HepG2 (cell line): Measurements from ENCODE around the gene FLT3LG. TPM values are rescaled to one million over a fixed set of nuclear protein-coding genes. Genes with fewer than 3 reads are reported as not detected.

Experiments
- ATAC-seq: fragments of 200-7000 bp; cut with Tn5 transposase; 3 replicates; pipeline ENCODE4 v1.9.1; 2020; ENCODE audit warnings: mild to moderate bottlenecking, moderate library complexity
- BruUV-seq: library from RNA; stranded (reverse); fragments of 400-500 nt; replicated peaks from 2 replicates; lab custom pipeline; 2021; lab: Mats Ljungman, UMichigan
- CTCF ChIA-PET: fragments of 300-600 bp; formaldehyde crosslinking; extraction: SDS; loops from one replicate; lab custom pipeline; 2021; ENCODE audit warnings: low total read pairs, inconsistent platforms, low intra/inter-chr PET ratio; lab: Yijun Ruan, JAX
- POLR2A ChIA-PET: fragments of 350-600 bp; sonication (Branson Sonifier 250); formaldehyde crosslinking; loops from one replicate; lab custom pipeline; 2020; ENCODE audit warnings: antibody characterized with exemption, inconsistent platforms; lab: Yijun Ruan, JAX
- DNase-seq: peaks from one replicate; pipeline ENCODE4 v3.0.0-alpha.2; 2015; ENCODE audit warnings: low spot score
- FAIRE-seq: peaks from 3 replicates; lab custom pipeline; 2011; peaks lifted over from hg19 to GRCh38; lab: Jason Lieb, UNC
- H2AFZ ChIP-seq: one replicate; pipeline ENCODE4 v1.6.1; 2011; ENCODE audit warnings: low read length, inconsistent platforms
- H3K27ac ChIP-seq: fragments of 300-600 bp; 3 replicates; pipeline ENCODE4 v1.8.0; 2011; ENCODE audit warnings: mixed run types, mild to moderate bottlenecking, mixed read lengths, low read length, inconsistent platforms; ENCODE audit not compliant: insufficient read depth; ENCODE audit errors: extremely low read length
- H3K27me3 ChIP-seq, 2 experiments: fragments of 200-600 bp in 1 of 2; 2 replicates in 1 of 2; 3 replicates in 1 of 2; pipeline versions ENCODE4 v1.6.0 to v1.8.0; 2011; ENCODE audit warnings: low read length in 2 of 2, mild to moderate bottlenecking in 2 of 2, moderate library complexity in 2 of 2, inconsistent platforms in 1 of 2; ENCODE audit not compliant: insufficient read depth in 2 of 2, control insufficient read depth in 1 of 2
- H3K36me3 ChIP-seq, 2 experiments: fragments of 200-600 bp in 1 of 2; replicated peaks in 1 of 2; 2 replicates in 1 of 2; 3 replicates in 1 of 2; pipeline versions ENCODE4 v1.5.1 to v1.8.0; 2011; ENCODE audit warnings: low read length in 2 of 2, inconsistent platforms in 1 of 2; ENCODE audit not compliant: insufficient read depth in 2 of 2, control insufficient read depth in 1 of 2
- H3K4me1 ChIP-seq: 2 replicates; pipeline ENCODE4 v1.5.1; 2012; ENCODE audit warnings: low read length, inconsistent platforms; ENCODE audit not compliant: insufficient read depth
- H3K4me2 ChIP-seq: 2 replicates; pipeline ENCODE4 v1.6.0; 2011; ENCODE audit warnings: low read depth, low read length, inconsistent platforms
- H3K4me3 ChIP-seq, 3 experiments: fragments of 200-600 bp in 1 of 3; sonication (generic), shearing (Covaris generic) in 1 of 3; replicated peaks in 1 of 3; 2 replicates each; pipeline ENCODE4 v1.5.1; 2011 to 2016; ENCODE audit warnings: low read length in 3 of 3, inconsistent platforms in 2 of 3, low read depth in 2 of 3, mild to moderate bottlenecking in 2 of 3, control low read depth in 1 of 3, mixed read lengths in 1 of 3; ENCODE audit not compliant: insufficient read depth in 1 of 3
- H3K79me2 ChIP-seq: one replicate; pipeline ENCODE4 v1.6.1; 2011; ENCODE audit warnings: low read length, inconsistent platforms; ENCODE audit not compliant: insufficient read depth
- H3K9ac ChIP-seq: 2 replicates; pipeline ENCODE4 v1.6.0; 2011; ENCODE audit warnings: mild to moderate bottlenecking, low read depth, low read length, inconsistent platforms; ENCODE audit not compliant: insufficient read depth
- H3K9me3 ChIP-seq: 2 replicates; pipeline ENCODE4 v1.5.1; 2012; ENCODE audit warnings: mild to moderate bottlenecking, low read length
- H4K20me1 ChIP-seq: 2 replicates; pipeline ENCODE4 v1.6.0; 2011; ENCODE audit warnings: inconsistent platforms, mild to moderate bottlenecking, low read length, moderate library complexity; ENCODE audit not compliant: insufficient read depth
- CREM ChIP-seq, 2 experiments: sonication (generic) in 1 of 2; formaldehyde crosslinking in 1 of 2; IDR thresholded peaks; 2 replicates each; pipeline versions ENCODE4 v1.4.0 to v1.6.1; 2016 to 2020; ENCODE audit warnings: antibody characterized with exemption in 1 of 2, mild to moderate bottlenecking in 1 of 2, missing genetic modification reagents in 1 of 2
- HNRNPLL ChIP-seq: fragments of 200-400 bp; formaldehyde crosslinking; IDR thresholded peaks from 2 replicates; pipeline ENCODE4 v1.6.1; 2017; ENCODE audit warnings: mild to moderate bottlenecking, low read depth, low read length; ENCODE audit not compliant: poor library complexity, severe bottlenecking
- HOXA3 ChIP-seq: sonication (generic); formaldehyde crosslinking; IDR thresholded peaks from 2 replicates; pipeline ENCODE4 v1.5.0; 2020; ENCODE audit warnings: missing genetic modification reagents
- MIER2 ChIP-seq: IDR thresholded peaks from 2 replicates; pipeline ENCODE4 v1.6.1; 2016; ENCODE audit warnings: missing biosample characterization, missing genetic modification reagents
- SP1 ChIP-seq, 2 experiments: fragments of 450-650 bp in 1 of 2; sonication (generic) in 1 of 2; formaldehyde crosslinking in 1 of 2; IDR thresholded peaks; 2 replicates each; pipeline versions ENCODE4 v1.4.0 to v1.6.1; 2016 to 2020; ENCODE audit warnings: missing genetic modification reagents in 1 of 2
- TAF1 ChIP-seq: sonication (generic); formaldehyde crosslinking; IDR thresholded peaks from 2 replicates; pipeline ENCODE4 v1.4.0; 2020; ENCODE audit warnings: missing genetic modification reagents
- TBP ChIP-seq: sonication (generic); formaldehyde crosslinking; IDR thresholded peaks from 2 replicates; pipeline ENCODE4 v1.5.0; 2020; ENCODE audit warnings: missing genetic modification reagents
- TEAD2 ChIP-seq: sonication (generic); formaldehyde crosslinking; IDR thresholded peaks from 2 replicates; pipeline ENCODE4 v1.9.0; 2021; ENCODE audit warnings: missing genetic modification reagents
- ZNF296 ChIP-seq: sonication (generic); formaldehyde crosslinking; conservative IDR thresholded peaks from 2 replicates; pipeline ENCODE4 v1.5.0; 2020; ENCODE audit warnings: mild to moderate bottlenecking, missing genetic modification reagents
- ZNF34 ChIP-seq: sonication (generic); formaldehyde crosslinking; IDR thresholded peaks from 2 replicates; pipeline ENCODE4 v1.4.0; 2020; ENCODE audit warnings: mild to moderate bottlenecking, missing genetic modification reagents, borderline replicate concordance
- ZNF660 ChIP-seq: sonication (generic); formaldehyde crosslinking; IDR thresholded peaks from 2 replicates; pipeline ENCODE4 v1.5.1; 2020; ENCODE audit warnings: mild to moderate bottlenecking, low read depth, missing genetic modification reagents, borderline replicate concordance
- WGBS: methylation state at CpG from one replicate; pipeline ENCODE4 v1.1.6; 2017; ENCODE audit warnings: low lambda C conversion rate; 5-methylcytosine and 5-hydroxymethylcytosine counted together
- in situ Hi-C: cut with HindIII; loops from 2 replicates; pipeline ENCODE4 v1.10.0; 2017; ENCODE audit warnings: low pct_unique_long_range_greater_than_20kb; ENCODE audit not compliant: extremely low pct_ligation_motif_present
- intact Hi-C: fragments of 100-400 bp; cut with micrococcal nuclease; formaldehyde crosslinking; loops from one replicate; pipeline ENCODE4 v1.10.0; 2022; ENCODE audit not compliant: unreplicated experiment
- polyA plus RNA-seq, 8 experiments: library from polyadenylated mRNA; depleted of rRNA in 3 of 8; stranded (reverse) in 7 of 8; unstranded in 1 of 8; fragments of >200 nt; fragmentation: Illumina TruSeq in 4 of 8; extraction: Trizol in 4 of 8; gene quantifications; 2 replicates each; pipeline versions ENCODE4 v1.2.1 to v1.2.3, GENCODE V29; 2011 to 2016; ENCODE audit warnings: low read depth in 4 of 8, missing spikeins in 1 of 8, mixed read lengths in 1 of 8; ENCODE audit not compliant: insufficient read depth in 1 of 8
- total RNA-seq, 5 experiments: library from RNA; depleted of rRNA; stranded (reverse); fragments of >200 nt; fragmentation: Illumina TruSeq; extraction: Trizol; gene quantifications; 2 replicates each; pipeline ENCODE4 v1.2.3, GENCODE V29; 2016; ENCODE audit warnings: low read depth in 1 of 5
- TF ChIP-seq, protein P1 (sequence below): sonication (generic); formaldehyde crosslinking; IDR thresholded peaks from 2 replicates; pipeline ENCODE4 v1.5.0; 2020; ENCODE audit warnings: missing genetic modification reagents
- TF ChIP-seq, protein P2 (sequence below): IDR thresholded peaks from 2 replicates; pipeline ENCODE4 v1.6.1; 2016; ENCODE audit warnings: low read depth, missing genetic modification reagents, missing compliant biosample characterization
- TF ChIP-seq, protein P3 (sequence below): IDR thresholded peaks from 2 replicates; pipeline ENCODE4 v1.6.1; 2012; ENCODE audit warnings: inconsistent platforms
- TF ChIP-seq, protein P4 (sequence below): fragments of 450-650 bp; IDR thresholded peaks from 2 replicates; pipeline ENCODE4 v1.6.1; 2016

Gene FLT3LG
- total and polyA plus RNA-seq, 2 of the 13 experiments (the other 11 are each of a cell fraction or from before 2014, with no cell fraction given): 1.5 to 2.6 TPM

DNA sequence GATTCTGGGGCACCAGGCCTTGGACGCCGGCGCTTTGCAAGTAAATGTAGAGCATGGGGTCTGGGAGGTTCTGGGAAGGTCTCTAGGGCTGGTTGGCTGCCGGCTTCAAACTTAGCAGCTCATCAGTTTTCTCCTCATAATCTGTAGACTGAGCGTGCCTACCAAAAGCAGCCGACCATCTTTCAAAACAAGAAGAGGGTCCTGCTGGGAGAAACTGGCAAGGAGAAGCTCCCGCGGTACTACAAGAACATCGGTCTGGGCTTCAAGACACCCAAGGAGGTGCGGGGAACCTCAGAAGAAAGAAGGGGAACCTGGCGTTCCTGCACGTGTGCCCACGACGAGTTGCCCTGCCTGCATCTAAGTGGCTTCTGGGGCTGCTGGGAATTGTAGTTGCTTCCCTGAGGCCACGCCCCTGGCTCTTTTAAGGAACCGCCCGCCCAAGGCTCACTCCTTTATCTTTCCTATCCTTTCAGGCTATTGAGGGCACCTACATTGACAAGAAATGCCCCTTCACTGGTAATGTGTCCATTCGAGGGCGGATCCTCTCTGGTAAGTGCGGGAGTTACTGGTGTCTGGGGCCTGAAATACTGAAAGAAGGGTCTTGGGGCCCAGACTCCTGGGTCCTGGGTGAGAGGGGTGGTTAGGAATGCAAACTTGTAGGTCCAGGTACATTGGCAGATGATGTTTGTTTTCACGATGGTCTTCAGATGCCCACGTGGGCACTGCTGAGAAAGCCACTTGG is 23.2 kb downstream of the FLT3LG start:
- ChIA-PET POLR2A (interaction anchor here (1.1 to 3.1 kb wide), 6 partner anchors 8 to 372 kb away, joined by 3 to 22 read pairs (median 12); partner anchors contain the start of gene FCGRT), CTCF (no interaction called here)
- peak overlapping the region; percentile 100 for H3K9ac ChIP-seq
- H3K27me3 ChIP-seq: peaks cover 0 to 4% of the 10 kb centered on the region in 2 experiments; a peak in 1 of 5 replicates
- ATAC-seq (no peak), FAIRE-seq (no peak), DNase-seq (no peak)
- no peaks in the 10 kb centered on the region for H3K9me3 ChIP-seq
- peaks cover 29% of the 10 kb centered on the region; the same call in 1 of the 2 replicates for H4K20me1 ChIP-seq
- H2AFZ ChIP-seq: no peak overlapping the region
- peaks cover 27% of the 10 kb centered on the region for H3K79me2 ChIP-seq
- H3K4me2 ChIP-seq: peak overlapping the region; percentile 92
- H3K4me1 ChIP-seq: peaks cover 39% of the 10 kb centered on the region
- H3K36me3 ChIP-seq: peaks cover 15 to 32% of the 10 kb centered on the region in 2 experiments
- no TSS peak for BruUV-seq
- in situ Hi-C loops: loop anchor here (5.0 kb wide), 2 partner anchors 75 to 175 kb away; no protein-coding TSS in a partner anchor
- H3K4me3 ChIP-seq: peak overlapping the region; percentile 77 to 85 (median 78)
- intact Hi-C loops: no loop called here
- H3K27ac ChIP-seq: peak overlapping the region; percentile 81
- WGBS: 19% methylated on average over 13 of the region's 22 CpGs
- TF ChIP-seq CREM (IDR thresholded peaks at IDR 0.05): peak; percentile 43; the same call in 1 of the 2 replicates
- no peak for TF ChIP-seq CREM (CRISPR knock-in tag; IDR thresholded peaks at IDR 0.05)
- TF ChIP-seq MIER2: no peak
- TF ChIP-seq, protein P1, sequence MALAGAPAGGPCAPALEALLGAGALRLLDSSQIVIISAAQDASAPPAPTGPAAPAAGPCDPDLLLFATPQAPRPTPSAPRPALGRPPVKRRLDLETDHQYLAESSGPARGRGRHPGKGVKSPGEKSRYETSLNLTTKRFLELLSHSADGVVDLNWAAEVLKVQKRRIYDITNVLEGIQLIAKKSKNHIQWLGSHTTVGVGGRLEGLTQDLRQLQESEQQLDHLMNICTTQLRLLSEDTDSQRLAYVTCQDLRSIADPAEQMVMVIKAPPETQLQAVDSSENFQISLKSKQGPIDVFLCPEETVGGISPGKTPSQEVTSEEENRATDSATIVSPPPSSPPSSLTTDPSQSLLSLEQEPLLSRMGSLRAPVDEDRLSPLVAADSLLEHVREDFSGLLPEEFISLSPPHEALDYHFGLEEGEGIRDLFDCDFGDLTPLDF (CRISPR knock-in tag): no peak
- no peak for TF ChIP-seq TEAD2
- TF ChIP-seq SP1 (IDR thresholded peaks at IDR 0.05): no peak
- peak; percentile 68; the same call in 1 of the 2 replicates for TF ChIP-seq SP1 (CRISPR knock-in tag; IDR thresholded peaks at IDR 0.05)
- no peak for TF ChIP-seq ZNF296 (CRISPR knock-in tag)
- TF ChIP-seq, protein P2, sequence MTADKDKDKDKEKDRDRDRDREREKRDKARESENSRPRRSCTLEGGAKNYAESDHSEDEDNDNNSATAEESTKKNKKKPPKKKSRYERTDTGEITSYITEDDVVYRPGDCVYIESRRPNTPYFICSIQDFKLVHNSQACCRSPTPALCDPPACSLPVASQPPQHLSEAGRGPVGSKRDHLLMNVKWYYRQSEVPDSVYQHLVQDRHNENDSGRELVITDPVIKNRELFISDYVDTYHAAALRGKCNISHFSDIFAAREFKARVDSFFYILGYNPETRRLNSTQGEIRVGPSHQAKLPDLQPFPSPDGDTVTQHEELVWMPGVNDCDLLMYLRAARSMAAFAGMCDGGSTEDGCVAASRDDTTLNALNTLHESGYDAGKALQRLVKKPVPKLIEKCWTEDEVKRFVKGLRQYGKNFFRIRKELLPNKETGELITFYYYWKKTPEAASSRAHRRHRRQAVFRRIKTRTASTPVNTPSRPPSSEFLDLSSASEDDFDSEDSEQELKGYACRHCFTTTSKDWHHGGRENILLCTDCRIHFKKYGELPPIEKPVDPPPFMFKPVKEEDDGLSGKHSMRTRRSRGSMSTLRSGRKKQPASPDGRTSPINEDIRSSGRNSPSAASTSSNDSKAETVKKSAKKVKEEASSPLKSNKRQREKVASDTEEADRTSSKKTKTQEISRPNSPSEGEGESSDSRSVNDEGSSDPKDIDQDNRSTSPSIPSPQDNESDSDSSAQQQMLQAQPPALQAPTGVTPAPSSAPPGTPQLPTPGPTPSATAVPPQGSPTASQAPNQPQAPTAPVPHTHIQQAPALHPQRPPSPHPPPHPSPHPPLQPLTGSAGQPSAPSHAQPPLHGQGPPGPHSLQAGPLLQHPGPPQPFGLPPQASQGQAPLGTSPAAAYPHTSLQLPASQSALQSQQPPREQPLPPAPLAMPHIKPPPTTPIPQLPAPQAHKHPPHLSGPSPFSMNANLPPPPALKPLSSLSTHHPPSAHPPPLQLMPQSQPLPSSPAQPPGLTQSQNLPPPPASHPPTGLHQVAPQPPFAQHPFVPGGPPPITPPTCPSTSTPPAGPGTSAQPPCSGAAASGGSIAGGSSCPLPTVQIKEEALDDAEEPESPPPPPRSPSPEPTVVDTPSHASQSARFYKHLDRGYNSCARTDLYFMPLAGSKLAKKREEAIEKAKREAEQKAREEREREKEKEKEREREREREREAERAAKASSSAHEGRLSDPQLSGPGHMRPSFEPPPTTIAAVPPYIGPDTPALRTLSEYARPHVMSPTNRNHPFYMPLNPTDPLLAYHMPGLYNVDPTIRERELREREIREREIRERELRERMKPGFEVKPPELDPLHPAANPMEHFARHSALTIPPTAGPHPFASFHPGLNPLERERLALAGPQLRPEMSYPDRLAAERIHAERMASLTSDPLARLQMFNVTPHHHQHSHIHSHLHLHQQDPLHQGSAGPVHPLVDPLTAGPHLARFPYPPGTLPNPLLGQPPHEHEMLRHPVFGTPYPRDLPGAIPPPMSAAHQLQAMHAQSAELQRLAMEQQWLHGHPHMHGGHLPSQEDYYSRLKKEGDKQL (CRISPR knock-in tag): no peak
- TF ChIP-seq ZNF660 (CRISPR knock-in tag): no peak
- TF ChIP-seq, protein P3, sequence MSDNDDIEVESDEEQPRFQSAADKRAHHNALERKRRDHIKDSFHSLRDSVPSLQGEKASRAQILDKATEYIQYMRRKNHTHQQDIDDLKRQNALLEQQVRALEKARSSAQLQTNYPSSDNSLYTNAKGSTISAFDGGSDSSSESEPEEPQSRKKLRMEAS: peak; percentile 77
- peak; percentile 45; the same call in 1 of the 2 replicates for TF ChIP-seq TAF1 (CRISPR knock-in tag)
- TF ChIP-seq, protein P4, sequence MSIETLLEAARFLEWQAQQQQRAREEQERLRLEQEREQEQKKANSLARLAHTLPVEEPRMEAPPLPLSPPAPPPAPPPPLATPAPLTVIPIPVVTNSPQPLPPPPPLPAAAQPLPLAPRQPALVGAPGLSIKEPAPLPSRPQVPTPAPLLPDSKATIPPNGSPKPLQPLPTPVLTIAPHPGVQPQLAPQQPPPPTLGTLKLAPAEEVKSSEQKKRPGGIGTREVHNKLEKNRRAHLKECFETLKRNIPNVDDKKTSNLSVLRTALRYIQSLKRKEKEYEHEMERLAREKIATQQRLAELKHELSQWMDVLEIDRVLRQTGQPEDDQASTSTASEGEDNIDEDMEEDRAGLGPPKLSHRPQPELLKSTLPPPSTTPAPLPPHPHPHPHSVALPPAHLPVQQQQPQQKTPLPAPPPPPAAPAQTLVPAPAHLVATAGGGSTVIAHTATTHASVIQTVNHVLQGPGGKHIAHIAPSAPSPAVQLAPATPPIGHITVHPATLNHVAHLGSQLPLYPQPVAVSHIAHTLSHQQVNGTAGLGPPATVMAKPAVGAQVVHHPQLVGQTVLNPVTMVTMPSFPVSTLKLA: peak; percentile 33; the same call in 1 of the 2 replicates
- no peak for TF ChIP-seq ZNF34 (CRISPR knock-in tag)
- TF ChIP-seq TBP: no peak
- TF ChIP-seq HOXA3: peak; percentile 18; the same call in 1 of the 2 replicates
- no peak for TF ChIP-seq HNRNPLL
